ENCODE data around the gene ASAP3.

GRCh38 chr1:23475134-23475628 is 8.8 kb downstream of the ASAP3 start:
- TF ChIP-seq CTCF (IDR thresholded peaks at IDR 0.05; ENCODE audit: borderline replicate concordance, extremely low read depth, low read length, poor library complexity, severe bottlenecking) (no peak), EZH2 (IDR thresholded peaks at IDR 0.05; ENCODE audit: borderline replicate concordance, low read depth, low read length, severe bottlenecking) (no peak)
